Kidney epithelial cell (primary cell): Measurements from ENCODE around the gene SLC5A10. TPM values are rescaled to one million over a fixed set of nuclear protein-coding genes. Genes with fewer than 3 reads are reported as not detected.

Source experiments
- DNase-seq: peaks from one replicate; pipeline ENCODE4 v3.0.0-alpha.2; 2010; ENCODE audit warnings: low read depth
- H3K27me3 ChIP-seq: 2 replicates; pipeline ENCODE4 v1.6.0; 2011; ENCODE audit warnings: low read length; ENCODE audit not compliant: control insufficient read depth, insufficient read depth
- H3K36me3 ChIP-seq: 2 replicates; pipeline ENCODE4 v1.5.1; 2011; ENCODE audit warnings: low read length; ENCODE audit not compliant: control insufficient read depth, insufficient read depth
- H3K4me3 ChIP-seq: 2 replicates; pipeline ENCODE4 v1.5.1; 2011; ENCODE audit warnings: low read depth, mild to moderate bottlenecking, control low read depth, low read length
- CTCF ChIP-seq: IDR thresholded peaks from 2 replicates; pipeline ENCODE4 v1.5.1; 2011; ENCODE audit warnings: mild to moderate bottlenecking, moderate library complexity, low read length, control low read depth, inconsistent platforms; ENCODE audit not compliant: insufficient read depth, poor library complexity, severe bottlenecking
- total RNA-seq: library from RNA; depleted of rRNA; stranded (reverse); fragments of >200 nt; gene quantifications from 2 replicates; pipeline ENCODE4 v1.2.3, GENCODE V29; 2015

Gene SLC5A10
- total RNA-seq, 1 donor from 2014 or later: not detected

GRCh38 chr17:18938692-18939023, 13.3 kb upstream of the SLC5A10 start:
- H3K36me3 ChIP-seq: no peaks in the 10 kb centered on the region
- TF ChIP-seq CTCF: no peak
- no peak for DNase-seq
- H3K4me3 ChIP-seq: no peak overlapping the region
- no peaks in the 10 kb centered on the region for H3K27me3 ChIP-seq

- Histone ChIP-seq H3K27me3 (no peaks in the 10 kb centered on the region), H3K4me3 (no peak overlapping the region), H3K36me3 (no peaks in the 10 kb centered on the region)
- DNase-seq: no peak
- TF ChIP-seq CTCF: no peak
Observed at GRCh38 chr17:18944646-18945045, 7.3 kb upstream of the SLC5A10 start.

GRCh38 chr17:18946536-18946935, 5.4 kb upstream of the SLC5A10 start:
- no peak for DNase-seq
- no peak for TF ChIP-seq CTCF
- H3K27me3 ChIP-seq: no peaks in the 10 kb centered on the region

GRCh38 chr17:18947866-18948265, 4.1 kb upstream of the SLC5A10 start:
- Histone ChIP-seq H3K36me3 (no peaks in the 10 kb centered on the region), H3K27me3 (no peaks in the 10 kb centered on the region), H3K4me3 (no peak overlapping the region)
- no peak for DNase-seq
- no peak for TF ChIP-seq CTCF

More at GRCh38 chr17:18946536-18946935, 5.4 kb upstream of the SLC5A10 start:
- Histone ChIP-seq H3K36me3 (no peaks in the 10 kb centered on the region), H3K4me3 (no peak overlapping the region)

- no peak for TF ChIP-seq CTCF
- Histone ChIP-seq H3K4me3 (no peak overlapping the region), H3K36me3 (no peaks in the 10 kb centered on the region), H3K27me3 (no peaks in the 10 kb centered on the region)
- DNase-seq: no peak
Observed at GRCh38 chr17:18948476-18949006, 3.4 kb upstream of the SLC5A10 start.

- no peak overlapping the region for H3K4me3 ChIP-seq
Observed at GRCh38 chr17:18949566-18949965, 2.4 kb upstream of the SLC5A10 start.

More at GRCh38 chr17:18949566-18949965, 2.4 kb upstream of the SLC5A10 start:
- H3K36me3 ChIP-seq: no peaks in the 10 kb centered on the region
- H3K27me3 ChIP-seq: no peaks in the 10 kb centered on the region
- TF ChIP-seq CTCF: no peak
- DNase-seq: no peak
